Testis (tissue), 2 donors: ENCODE data around the gene HPS5.

Source experiments
- POLR2A ChIP-seq: fragments of 450-650 bp; IDR thresholded peaks from one replicate; pipeline ENCODE4 v1.6.1; 2017; ENCODE audit warnings: antibody characterized with exemption, mild to moderate bottlenecking, moderate library complexity
- TF ChIP-seq, protein P1 (sequence below), 3 experiments: fragments of 450-650 bp in 2 of 3; fragments of 200-600 bp in 1 of 3; sonication (generic) in 1 of 3; IDR thresholded peaks; one replicate each; pipeline ENCODE4 v1.5.1; 2016 to 2019; ENCODE audit warnings: antibody characterized with exemption in 3 of 3, mild to moderate bottlenecking in 2 of 3, moderate library complexity in 1 of 3

DNA sequence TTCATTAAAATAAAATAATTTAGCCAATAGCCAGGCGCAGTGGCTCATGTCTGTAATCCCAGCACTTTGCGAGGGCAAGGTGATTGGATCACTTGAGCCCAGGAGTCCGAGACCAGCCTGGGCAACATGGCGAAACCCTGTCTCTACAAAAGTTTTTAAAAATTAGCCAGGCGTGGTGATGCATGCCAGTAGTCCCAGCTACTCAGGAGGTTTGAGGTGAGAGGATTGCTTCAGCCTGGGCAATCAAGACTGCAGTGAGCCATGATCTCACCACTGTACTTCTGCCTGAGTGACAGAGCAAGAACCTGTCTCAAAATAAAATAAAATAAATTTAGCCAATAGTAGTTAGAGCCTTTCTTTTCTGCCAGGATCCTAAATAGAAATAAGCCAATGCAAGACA, 12.2 kb downstream of the HPS5 start:
- TF ChIP-seq, protein P1, sequence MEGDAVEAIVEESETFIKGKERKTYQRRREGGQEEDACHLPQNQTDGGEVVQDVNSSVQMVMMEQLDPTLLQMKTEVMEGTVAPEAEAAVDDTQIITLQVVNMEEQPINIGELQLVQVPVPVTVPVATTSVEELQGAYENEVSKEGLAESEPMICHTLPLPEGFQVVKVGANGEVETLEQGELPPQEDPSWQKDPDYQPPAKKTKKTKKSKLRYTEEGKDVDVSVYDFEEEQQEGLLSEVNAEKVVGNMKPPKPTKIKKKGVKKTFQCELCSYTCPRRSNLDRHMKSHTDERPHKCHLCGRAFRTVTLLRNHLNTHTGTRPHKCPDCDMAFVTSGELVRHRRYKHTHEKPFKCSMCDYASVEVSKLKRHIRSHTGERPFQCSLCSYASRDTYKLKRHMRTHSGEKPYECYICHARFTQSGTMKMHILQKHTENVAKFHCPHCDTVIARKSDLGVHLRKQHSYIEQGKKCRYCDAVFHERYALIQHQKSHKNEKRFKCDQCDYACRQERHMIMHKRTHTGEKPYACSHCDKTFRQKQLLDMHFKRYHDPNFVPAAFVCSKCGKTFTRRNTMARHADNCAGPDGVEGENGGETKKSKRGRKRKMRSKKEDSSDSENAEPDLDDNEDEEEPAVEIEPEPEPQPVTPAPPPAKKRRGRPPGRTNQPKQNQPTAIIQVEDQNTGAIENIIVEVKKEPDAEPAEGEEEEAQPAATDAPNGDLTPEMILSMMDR (IDR thresholded peaks at IDR 0.05) = no peak
- TF ChIP-seq POLR2A = no peak
